SKM-1 treated with dmso at 0.1 percent for 144 hours (cell line): ENCODE data around the gene ADAMTSL5.
A peak's percentile ranks its signal among the peaks of the same experiment; 100 is the strongest.
"Not testable (repeated sequence)": the region's sequence is repeated elsewhere in the genome, so short reads cannot be mapped to it uniquely, and the experiment has no call there.

Experiments used
- DNase-seq: peaks from one replicate; lab custom pipeline; 2025; ENCODE audit not compliant: unreplicated experiment; lab: John Stamatoyannopoulos, UW

Gene ADAMTSL5

GRCh38 chr19:1481893-1482360 lies 30.9 kb downstream of the ADAMTSL5 start:
- no peak for DNase-seq

GRCh38 chr19:1481224-1481892 lies 31.5 kb downstream of the ADAMTSL5 start:
- no peak for DNase-seq

- DNase-seq = peak; percentile 92
Measured at GRCh38 chr19:1478934-1479707, 33.7 kb downstream of the ADAMTSL5 start, which contains the start of gene C19orf25. C19orf25 (minus strand) TSS chr19:1479215; CDS start chr19:1478903, 312 bp downstream.

- DNase-seq = not testable (repeated sequence)
Measured at GRCh38 chr19:1477056-1477455, 35.8 kb downstream of the ADAMTSL5 start.

- no peak for DNase-seq
Measured at GRCh38 chr19:1475751-1476437, 36.9 kb downstream of the ADAMTSL5 start.

GRCh38 chr19:1474765-1475351 lies 38.0 kb downstream of the ADAMTSL5 start:
- no peak for DNase-seq

GRCh38 chr19:1474011-1474764 lies 38.6 kb downstream of the ADAMTSL5 start:
- DNase-seq = no peak

GRCh38 chr19:1473085-1473851 lies 39.6 kb downstream of the ADAMTSL5 start:
- DNase-seq = no peak

GRCh38 chr19:1472231-1473084 lies 40.4 kb downstream of the ADAMTSL5 start:
- no peak for DNase-seq

- no peak for DNase-seq
Measured at GRCh38 chr19:1471515-1472160, 41.2 kb downstream of the ADAMTSL5 start.

GRCh38 chr19:1471010-1471514 lies 41.8 kb downstream of the ADAMTSL5 start:
- DNase-seq = no peak

GRCh38 chr19:1470305-1471009 lies 42.4 kb downstream of the ADAMTSL5 start:
- no peak for DNase-seq

- no peak for DNase-seq
Measured at GRCh38 chr19:1470055-1470304, 42.8 kb downstream of the ADAMTSL5 start.

- DNase-seq = no peak
Measured at GRCh38 chr19:1469255-1470054, 43.4 kb downstream of the ADAMTSL5 start.

- DNase-seq = no peak
Measured at GRCh38 chr19:1468821-1469254, 44.0 kb downstream of the ADAMTSL5 start.

GRCh38 chr19:1468274-1468820 lies 44.5 kb downstream of the ADAMTSL5 start:
- DNase-seq = no peak
